Activated CD8-positive, alpha-beta T cell treated with anti-CD3 and anti-CD28 coated beads for 36 hours (primary cell): ENCODE measurements around the gene FAU. TPM values are rescaled to one million over a fixed set of nuclear protein-coding genes. Genes with fewer than 3 reads are reported as not detected.

Experiments used
- ATAC-seq: fragments of 200-7000 bp; cut with Tn5 transposase; one replicate; pipeline ENCODE4 v1.10.0; 2021; ENCODE audit warnings: mild to moderate bottlenecking, moderate library complexity
- CTCF ChIA-PET: fragments of 350-600 bp; sonication (Branson Sonifier 250); formaldehyde crosslinking; loops from one replicate; lab custom pipeline; 2021; ENCODE audit warnings: antibody characterized with exemption; lab: Charles Lee
- POLR2A ChIA-PET: fragments of 350-600 bp; sonication (Branson Sonifier 250); formaldehyde crosslinking; loops from one replicate; lab custom pipeline; 2021; ENCODE audit warnings: antibody characterized with exemption; lab: Charles Lee
- DNase-seq: peaks from one replicate; pipeline ENCODE4 v3.0.0-alpha.2; 2020
- H3K27ac Mint-ChIP-seq: one replicate; pipeline ENCODE4 v1.8.0; 2021; ENCODE audit warnings: mild to moderate bottlenecking, mixed read lengths
- H3K27me3 Mint-ChIP-seq: one replicate; pipeline ENCODE4 v1.8.0; 2021; ENCODE audit warnings: mixed read lengths
- H3K36me3 Mint-ChIP-seq: one replicate; pipeline ENCODE4 v1.8.0; 2021; ENCODE audit warnings: low read depth, mixed read lengths
- H3K4me1 Mint-ChIP-seq: one replicate; pipeline ENCODE4 v1.8.0; 2021; ENCODE audit warnings: low read depth, mixed read lengths
- H3K4me3 Mint-ChIP-seq: one replicate; pipeline ENCODE4 v1.8.0; 2021; ENCODE audit warnings: mild to moderate bottlenecking, moderate library complexity, mixed read lengths
- H3K9me3 Mint-ChIP-seq: one replicate; pipeline ENCODE4 v1.8.0; 2021; ENCODE audit warnings: mixed read lengths
- CTCF ChIP-seq: fragments of 200-600 bp; IDR thresholded peaks from one replicate; pipeline ENCODE4 v1.8.0; 2022; ENCODE audit warnings: antibody characterized with exemption, mild to moderate bottlenecking
- intact Hi-C: fragments of 100-400 bp; cut with micrococcal nuclease; formaldehyde crosslinking; loops from one replicate; pipeline ENCODE4 v1.10.0; 2022
- total RNA-seq, 2 experiments: library from RNA; stranded (reverse); gene quantifications; one replicate each; pipeline ENCODE4 v1.2.3, GENCODE V29; 2021

FAU gene
- total RNA-seq, 2 experiments from 2014 or later: 1,112 to 1,137 TPM

GRCh38 chr11:65084598-65085375, 37.1 kb downstream of the FAU start:
- TF ChIP-seq CTCF: no peak
- Mint-ChIP-seq H3K4me3 (peak overlapping the region; percentile 99), H3K27me3 (no peaks in the 10 kb centered on the region), H3K27ac (peak overlapping the region; percentile 98), H3K36me3 (peaks cover 46% of the 10 kb centered on the region), H3K9me3 (no peaks in the 10 kb centered on the region), H3K4me1 (peaks cover 32% of the 10 kb centered on the region)
- DNase-seq (no peak), ATAC-seq (peak; percentile 26)
- ChIA-PET POLR2A (interaction anchor here (0.9 to 3.5 kb wide), 3 partner anchors 11 to 71 kb away, joined by 3 to 24 read pairs (median 4); partner anchors contain the start of genes ARL2 and VPS51), CTCF (interaction anchor here (1.6 kb wide), 1 partner anchor 25 kb away, joined by 7 read pairs; no protein-coding TSS in a partner anchor)
- intact Hi-C loops: loop anchor here (5.0 kb wide), 1 partner anchor 62 kb away; no protein-coding TSS in a partner anchor

- H3K27me3 Mint-ChIP-seq: no peaks in the 10 kb centered on the region
- no peaks in the 10 kb centered on the region for H3K9me3 Mint-ChIP-seq
- ATAC-seq (peak; percentile 82), DNase-seq (peak; percentile 96)
- intact Hi-C loops: loop anchor here (5.0 kb wide), 1 partner anchor 62 kb away; no protein-coding TSS in a partner anchor
- H3K36me3 Mint-ChIP-seq: peaks cover 49% of the 10 kb centered on the region
- no peak for TF ChIP-seq CTCF
- ChIA-PET POLR2A (interaction anchor here (0.6 to 2.6 kb wide), 13 partner anchors 8 to 643 kb away, joined by 3 to 13 read pairs (median 4); partner anchors contain the start of genes SAC3D1, SNX15, VPS51 and ZNHIT2), CTCF (interaction anchor here (1.4 to 1.6 kb wide), 5 partner anchors 15 to 70 kb away, joined by 5 to 10 read pairs (median 6); partner anchors contain the start of genes ARL2, FAU, MRPL49 and ZNHIT2)
- peaks cover 35% of the 10 kb centered on the region for H3K4me1 Mint-ChIP-seq
- H3K27ac Mint-ChIP-seq: peak within 1 kb of the TSS; percentile 98
- peak within 1 kb of the TSS; percentile 99 for H3K4me3 Mint-ChIP-seq
Measured at GRCh38 chr11:65083834-65084597, 37.9 kb downstream of the FAU start, which contains the start of the genes CDCA5 and ZFPL1. CDCA5 (minus strand) TSS chr11:65084040; CDS start chr11:65083978, 62 bp downstream. ZFPL1 (plus strand) TSS chr11:65084222; CDS start chr11:65084699, 477 bp downstream.

- ChIA-PET CTCF (interaction anchor here (1.4 to 1.6 kb wide), 5 partner anchors 14 to 69 kb away, joined by 5 to 10 read pairs (median 6); partner anchors contain the start of genes ARL2, FAU, MRPL49 and ZNHIT2), POLR2A (interaction anchor here (0.6 to 2.6 kb wide), 20 partner anchors 8 to 644 kb away, joined by 3 to 13 read pairs (median 4); partner anchors contain the start of genes ARL2, SAC3D1, SNX15 and VPS51)
- peaks cover 43% of the 10 kb centered on the region for H3K4me1 Mint-ChIP-seq
- no peak for TF ChIP-seq CTCF
- no peaks in the 10 kb centered on the region for H3K27me3 Mint-ChIP-seq
- H3K9me3 Mint-ChIP-seq: no peaks in the 10 kb centered on the region
- H3K27ac Mint-ChIP-seq: peak overlapping the region; percentile 98
- peak overlapping the region; percentile 99 for H3K4me3 Mint-ChIP-seq
- H3K36me3 Mint-ChIP-seq: peaks cover 51% of the 10 kb centered on the region
- intact Hi-C loops: loop anchor here (5.0 kb wide), 1 partner anchor 61 kb away; no protein-coding TSS in a partner anchor
- peak; percentile 5 for ATAC-seq
- DNase-seq: peak; percentile 17
Measured at GRCh38 chr11:65083134-65083833, 38.6 kb downstream of the FAU start.

GRCh38 chr11:65078786-65079342, 43.1 kb downstream of the FAU start:
- DNase-seq (no peak), ATAC-seq (no peak)
- H3K27me3 Mint-ChIP-seq: no peaks in the 10 kb centered on the region
- no peak for TF ChIP-seq CTCF
- POLR2A ChIA-PET: interaction anchor here (2.1 kb wide), 1 partner anchor 13 kb away, joined by 6 read pairs; no protein-coding TSS in a partner anchor
- peaks cover 62% of the 10 kb centered on the region for H3K36me3 Mint-ChIP-seq
- no peaks in the 10 kb centered on the region for H3K9me3 Mint-ChIP-seq
- intact Hi-C loops: no loop called here
- CTCF ChIA-PET: interaction anchor here (0.9 to 1.8 kb wide), 5 partner anchors 11 to 65 kb away, joined by 3 to 5 read pairs (median 3); partner anchors contain the start of gene ARL2
- no peak overlapping the region for H3K27ac Mint-ChIP-seq
- peaks cover 34% of the 10 kb centered on the region for H3K4me1 Mint-ChIP-seq
- no peak overlapping the region for H3K4me3 Mint-ChIP-seq
